Stimulated activated CD4-positive, alpha-beta T cell treated with anti-CD3 and anti-CD28 coated beads, Interleukin-4, amount 100 ng/mL, for 24 hours (primary cell): ENCODE results near the gene BARD1.
"Not testable (repeated sequence)": the region's sequence is repeated elsewhere in the genome, so short reads cannot be mapped to it uniquely, and the experiment has no call there.

Experiments used
- DNase-seq: peaks from one replicate; pipeline ENCODE4 v3.0.0-alpha.2; 2020

BARD1 gene

GRCh38 chr2:214753455-214753854, 56.0 kb downstream of the BARD1 start:
- DNase-seq, result no peak

- DNase-seq, result no peak
These were observed 59.0 kb downstream of the BARD1 start for GRCh38 chr2:214750529-214750928.

- no peak for DNase-seq
These were observed 61.5 kb downstream of the BARD1 start for GRCh38 chr2:214747992-214748391.

GRCh38 chr2:214742119-214742518, 67.4 kb downstream of the BARD1 start:
- no peak for DNase-seq

- DNase-seq, result no peak
These were observed 68.6 kb downstream of the BARD1 start for GRCh38 chr2:214740867-214741395.

- no peak for DNase-seq
These were observed 72.3 kb downstream of the BARD1 start for GRCh38 chr2:214737188-214737587.

- no peak for DNase-seq
These were observed 78.6 kb downstream of the BARD1 start for GRCh38 chr2:214730800-214731407.

- no peak for DNase-seq
These were observed 79.2 kb downstream of the BARD1 start for GRCh38 chr2:214730248-214730647.

GRCh38 chr2:214724741-214725140, 84.7 kb downstream of the BARD1 start:
- no peak for DNase-seq

GRCh38 chr2:214717837-214718236, 91.6 kb downstream of the BARD1 start:
- not testable (repeated sequence) for DNase-seq

- DNase-seq, result no peak
These were observed 92.5 kb downstream of the BARD1 start for GRCh38 chr2:214716811-214717560.

- no peak for DNase-seq
These were observed 94.5 kb downstream of the BARD1 start for GRCh38 chr2:214715025-214715424.

- no peak for DNase-seq
These were observed 96.2 kb downstream of the BARD1 start for GRCh38 chr2:214713080-214713830.

- DNase-seq, result no peak
These were observed 98.8 kb downstream of the BARD1 start for GRCh38 chr2:214710729-214711128.

- no peak for DNase-seq
These were observed 102.5 kb downstream of the BARD1 start for GRCh38 chr2:214706986-214707385.

GRCh38 chr2:214699236-214699635, 110.2 kb downstream of the BARD1 start:
- no peak for DNase-seq

- DNase-seq, result no peak
These were observed 112.8 kb downstream of the BARD1 start for GRCh38 chr2:214696681-214697080.

GRCh38 chr2:214695789-214696188, 113.7 kb downstream of the BARD1 start:
- DNase-seq, result no peak

GRCh38 chr2:214683557-214683956, 125.9 kb downstream of the BARD1 start:
- not testable (repeated sequence) for DNase-seq

- no peak for DNase-seq
These were observed 129.7 kb downstream of the BARD1 start for GRCh38 chr2:214679736-214680135.

- no peak for DNase-seq
These were observed 132.9 kb downstream of the BARD1 start for GRCh38 chr2:214676421-214677089.
